KMS-11 (cell line): ENCODE results near the gene KLHL25.

Source experiments
- H2AFZ ChIP-seq: fragments of 200-600 bp; sonication (generic); 2 replicates; pipeline ENCODE4 v1.6.1; 2016; ENCODE audit warnings: antibody characterized with exemption, mixed run types, low read depth
- H3K27ac ChIP-seq: fragments of 200-600 bp; sonication (generic); 2 replicates; pipeline ENCODE4 v1.6.1; 2016; ENCODE audit warnings: mild to moderate bottlenecking, mixed run types
- H3K27me3 ChIP-seq: fragments of 200-600 bp; sonication (generic); 2 replicates; pipeline ENCODE4 v1.6.1; 2017; ENCODE audit warnings: mild to moderate bottlenecking, low read depth, mixed run types, moderate library complexity; ENCODE audit not compliant: insufficient read depth
- H3K36me3 ChIP-seq: fragments of 200-600 bp; sonication (generic); 2 replicates; pipeline ENCODE4 v1.6.1; 2017; ENCODE audit warnings: mild to moderate bottlenecking, mixed run types; ENCODE audit not compliant: insufficient read depth
- H3K4me1 ChIP-seq: fragments of 200-600 bp; sonication (generic); 2 replicates; pipeline ENCODE4 v1.6.1; 2016; ENCODE audit warnings: mild to moderate bottlenecking, low read depth, mixed run types; ENCODE audit not compliant: poor library complexity, severe bottlenecking
- H3K4me2 ChIP-seq: fragments of 200-600 bp; sonication (generic); 2 replicates; pipeline ENCODE4 v1.7.0; 2016; ENCODE audit warnings: mild to moderate bottlenecking, mixed run types
- H3K4me3 ChIP-seq: fragments of 200-600 bp; sonication (generic); IDR thresholded peaks from 2 replicates; pipeline ENCODE4 v1.6.1; 2017; ENCODE audit warnings: low read depth, low read length, mixed read lengths; ENCODE audit not compliant: insufficient read depth
- H3K79me2 ChIP-seq: fragments of 200-600 bp; sonication (generic); 2 replicates; pipeline ENCODE4 v1.6.1; 2016; ENCODE audit warnings: low read depth, mixed run types; ENCODE audit not compliant: insufficient read depth
- H3K9ac ChIP-seq: fragments of 200-600 bp; sonication (generic); 2 replicates; pipeline ENCODE4 v1.6.1; 2016; ENCODE audit warnings: mild to moderate bottlenecking, mixed run types
- H4K20me1 ChIP-seq: fragments of 200-600 bp; sonication (generic); 2 replicates; pipeline ENCODE4 v1.6.1; 2016; ENCODE audit warnings: mild to moderate bottlenecking, mixed run types; ENCODE audit not compliant: insufficient read depth
- CTCF ChIP-seq: fragments of 200-600 bp; sonication (generic); conservative IDR thresholded peaks from 2 replicates; pipeline ENCODE4 v1.6.1; 2017; ENCODE audit warnings: low read depth, mild to moderate bottlenecking, antibody characterized with exemption, low read length, moderate library complexity, mixed read lengths

KLHL25 gene

GRCh38 chr15:85750319-85751290, 44.1 kb downstream of the KLHL25 start:
- Histone ChIP-seq H3K9ac (no peak overlapping the region), H3K27me3 (no peaks in the 10 kb centered on the region), H3K79me2 (no peaks in the 10 kb centered on the region), H3K27ac (no peak overlapping the region), H3K4me3 (no peak overlapping the region), H3K36me3 (no peaks in the 10 kb centered on the region), H2AFZ (no peak overlapping the region), H4K20me1 (no peaks in the 10 kb centered on the region), H3K4me1 (no peaks in the 10 kb centered on the region), H3K4me2 (no peak overlapping the region)
- TF ChIP-seq CTCF = no peak

- Histone ChIP-seq H3K4me2 (no peak overlapping the region), H3K36me3 (no peaks in the 10 kb centered on the region), H3K27ac (no peak overlapping the region), H3K9ac (no peak overlapping the region), H2AFZ (no peak overlapping the region), H3K27me3 (no peaks in the 10 kb centered on the region), H3K4me1 (no peaks in the 10 kb centered on the region), H4K20me1 (no peaks in the 10 kb centered on the region), H3K79me2 (no peaks in the 10 kb centered on the region), H3K4me3 (no peak overlapping the region)
- no peak for TF ChIP-seq CTCF
Measured at GRCh38 chr15:85749261-85750151, 45.2 kb downstream of the KLHL25 start.

GRCh38 chr15:85748729-85749128, 46.0 kb downstream of the KLHL25 start:
- no peaks in the 10 kb centered on the region for H3K79me2 ChIP-seq
- H3K4me1 ChIP-seq = no peaks in the 10 kb centered on the region
- no peak overlapping the region for H3K4me3 ChIP-seq
- H3K36me3 ChIP-seq = no peaks in the 10 kb centered on the region
- H4K20me1 ChIP-seq = no peaks in the 10 kb centered on the region
- no peak overlapping the region for H3K9ac ChIP-seq
- H3K4me2 ChIP-seq = no peak overlapping the region
- no peak overlapping the region for H3K27ac ChIP-seq
- H2AFZ ChIP-seq = no peak overlapping the region
- H3K27me3 ChIP-seq = no peaks in the 10 kb centered on the region
- no peak for TF ChIP-seq CTCF

GRCh38 chr15:85748176-85748575, 46.5 kb downstream of the KLHL25 start:
- no peaks in the 10 kb centered on the region for H3K27me3 ChIP-seq
- no peak for TF ChIP-seq CTCF
- H3K79me2 ChIP-seq = no peaks in the 10 kb centered on the region
- no peak overlapping the region for H3K27ac ChIP-seq
- H3K9ac ChIP-seq = no peak overlapping the region
- H3K4me3 ChIP-seq = no peak overlapping the region
- no peaks in the 10 kb centered on the region for H3K4me1 ChIP-seq
- no peak overlapping the region for H2AFZ ChIP-seq
- H3K4me2 ChIP-seq = no peak overlapping the region
- no peaks in the 10 kb centered on the region for H3K36me3 ChIP-seq
- H4K20me1 ChIP-seq = no peaks in the 10 kb centered on the region
